Osteocyte (in vitro differentiated cells): Measurements from ENCODE around the gene ABCC11. TPM values are rescaled to one million over a fixed set of nuclear protein-coding genes. Genes with fewer than 3 reads are reported as not detected.

Experiments used
- DNase-seq: peaks from one replicate; pipeline ENCODE4 v3.0.0; 2021; ENCODE audit warnings: mixed read lengths; ENCODE audit not compliant: unreplicated experiment; ENCODE audit errors: extremely low spot score
- H3K27ac Mint-ChIP-seq: one replicate; pipeline ENCODE4 v1.8.0; 2021; ENCODE audit warnings: mild to moderate bottlenecking, mixed read lengths; ENCODE audit not compliant: unreplicated experiment
- H3K27me3 Mint-ChIP-seq: one replicate; pipeline ENCODE4 v1.8.0; 2021; ENCODE audit warnings: mixed read lengths; ENCODE audit not compliant: unreplicated experiment
- H3K36me3 Mint-ChIP-seq: one replicate; pipeline ENCODE4 v1.8.0; 2021; ENCODE audit warnings: mixed read lengths; ENCODE audit not compliant: unreplicated experiment
- H3K4me1 Mint-ChIP-seq: one replicate; pipeline ENCODE4 v1.8.0; 2021; ENCODE audit warnings: mixed read lengths; ENCODE audit not compliant: unreplicated experiment
- H3K4me3 Mint-ChIP-seq: one replicate; pipeline ENCODE4 v1.8.0; 2021; ENCODE audit warnings: mild to moderate bottlenecking, moderate library complexity, mixed read lengths; ENCODE audit not compliant: unreplicated experiment
- H3K9me3 Mint-ChIP-seq: one replicate; pipeline ENCODE4 v1.8.0; 2021; ENCODE audit warnings: mixed read lengths; ENCODE audit not compliant: unreplicated experiment
- CTCF ChIP-seq: fragments of 200-600 bp; sonication (generic); IDR thresholded peaks from 2 replicates; pipeline ENCODE4 v1.5.0; 2021; ENCODE audit warnings: antibody characterized with exemption, mild to moderate bottlenecking, moderate library complexity
- total RNA-seq: library from RNA; stranded (reverse); gene quantifications from 2 replicates; pipeline ENCODE4 v1.2.1, GENCODE V29; 2021

The ABCC11 gene
- total RNA-seq, 1 donor from 2014 or later: 0.48 TPM

DNA sequence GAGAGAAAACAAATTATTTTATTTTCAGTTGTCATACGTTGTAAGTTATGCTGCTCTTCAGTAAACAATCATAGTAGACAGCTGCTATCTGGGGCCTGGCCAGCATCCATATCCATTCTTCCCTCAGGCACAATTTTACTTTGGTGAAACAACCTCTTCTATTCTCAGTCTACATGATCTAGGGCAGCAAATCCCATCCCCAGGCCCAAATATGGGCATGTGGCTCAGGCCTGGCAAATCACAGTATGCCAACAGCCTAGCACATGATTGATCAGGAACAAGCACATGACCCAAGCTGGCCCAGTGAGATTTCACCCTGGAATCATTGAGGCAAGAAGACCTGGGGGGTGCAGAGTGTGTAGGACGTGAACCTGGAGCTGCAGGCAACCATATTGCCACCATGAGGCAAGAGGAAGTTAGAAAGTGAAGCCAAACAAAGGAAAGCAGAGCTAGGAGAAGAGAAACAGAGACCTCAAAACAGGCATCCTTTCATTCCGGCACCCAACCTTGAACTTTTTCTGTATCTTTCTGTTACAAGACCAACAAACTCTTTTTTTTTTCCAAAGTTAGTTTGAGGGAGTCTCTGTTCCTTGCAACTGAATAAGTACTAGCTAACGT, 81.3 kb downstream of the ABCC11 start:
- peaks cover 15% of the 10 kb centered on the region for H3K4me1 Mint-ChIP-seq
- no peak for TF ChIP-seq CTCF

DNA sequence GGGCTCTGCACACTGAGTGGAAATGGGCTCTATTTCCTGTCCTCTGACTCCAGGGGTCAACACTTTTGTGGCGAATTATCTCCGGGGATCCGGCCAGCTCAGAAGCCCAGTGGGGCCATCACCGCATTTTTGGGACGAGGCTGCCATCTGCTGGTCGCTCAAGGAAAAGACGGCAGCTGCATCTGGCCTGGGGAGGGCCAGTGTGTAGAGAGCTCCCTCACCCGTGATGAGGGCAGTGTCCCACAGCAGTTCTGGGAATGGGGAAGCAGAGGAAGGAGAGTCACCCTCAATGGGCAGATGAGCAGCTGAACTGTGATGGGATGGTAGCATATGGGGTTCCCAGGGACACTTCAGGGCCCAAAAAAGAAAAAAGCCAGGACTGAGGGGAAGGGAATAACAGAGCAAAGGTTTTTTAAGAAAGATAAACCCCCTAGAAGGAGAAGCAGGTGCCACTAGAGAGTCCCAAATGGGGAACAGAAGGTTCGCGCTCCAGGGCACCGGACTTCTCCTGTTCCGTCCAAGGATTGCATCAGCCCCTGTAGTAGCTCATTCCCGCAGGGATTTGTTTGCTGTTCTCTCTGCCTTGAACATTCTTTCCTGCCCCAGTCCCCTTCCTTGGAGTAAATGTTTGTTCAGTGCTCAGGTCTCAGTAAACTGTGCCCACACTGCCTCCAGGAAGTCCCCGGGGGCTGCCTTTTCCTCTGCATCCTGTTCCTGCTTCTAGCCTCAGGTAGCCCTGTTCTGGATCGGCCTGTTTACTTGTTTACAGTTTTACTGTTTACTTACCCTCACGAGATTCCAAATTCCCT, 82.2 kb downstream of the ABCC11 start:
- H3K36me3 Mint-ChIP-seq: no peaks in the 10 kb centered on the region
- H3K4me1 Mint-ChIP-seq: peaks cover 15% of the 10 kb centered on the region
- H3K27ac Mint-ChIP-seq: peak overlapping the region; percentile 81
- TF ChIP-seq CTCF: peak; percentile 95
- peak; percentile 91 for DNase-seq
- peak overlapping the region; percentile 36 for H3K4me3 Mint-ChIP-seq
- no peaks in the 10 kb centered on the region for H3K9me3 Mint-ChIP-seq
- H3K27me3 Mint-ChIP-seq: peaks cover 4% of the 10 kb centered on the region

More for the DNA sequence above, 81.3 kb downstream of the ABCC11 start:
- H3K36me3 Mint-ChIP-seq: no peaks in the 10 kb centered on the region
- H3K4me3 Mint-ChIP-seq: no peak overlapping the region
- no peaks in the 10 kb centered on the region for H3K9me3 Mint-ChIP-seq
- no peak for DNase-seq
- H3K27ac Mint-ChIP-seq: peak overlapping the region; percentile 81
- H3K27me3 Mint-ChIP-seq: peaks cover 4% of the 10 kb centered on the region

GRCh38 chr16:48162839-48163410, 84.4 kb downstream of the ABCC11 start:
- H3K4me1 Mint-ChIP-seq: peaks cover 20% of the 10 kb centered on the region
- no peak for DNase-seq
- H3K27me3 Mint-ChIP-seq: no peaks in the 10 kb centered on the region
- no peak for TF ChIP-seq CTCF
- H3K27ac Mint-ChIP-seq: no peak overlapping the region
- H3K36me3 Mint-ChIP-seq: no peaks in the 10 kb centered on the region
- H3K9me3 Mint-ChIP-seq: no peaks in the 10 kb centered on the region
- no peak overlapping the region for H3K4me3 Mint-ChIP-seq

GRCh38 chr16:48161906-48162305, 85.4 kb downstream of the ABCC11 start:
- DNase-seq: no peak
- no peaks in the 10 kb centered on the region for H3K9me3 Mint-ChIP-seq
- no peaks in the 10 kb centered on the region for H3K36me3 Mint-ChIP-seq
- no peaks in the 10 kb centered on the region for H3K27me3 Mint-ChIP-seq
- no peak overlapping the region for H3K27ac Mint-ChIP-seq
- TF ChIP-seq CTCF: no peak
- no peak overlapping the region for H3K4me3 Mint-ChIP-seq
- peaks cover 20% of the 10 kb centered on the region for H3K4me1 Mint-ChIP-seq

- Mint-ChIP-seq H3K4me1 (peaks cover 14% of the 10 kb centered on the region), H3K9me3 (no peaks in the 10 kb centered on the region), H3K27me3 (no peaks in the 10 kb centered on the region), H3K36me3 (no peaks in the 10 kb centered on the region), H3K27ac (no peak overlapping the region), H3K4me3 (no peak overlapping the region)
- TF ChIP-seq CTCF: no peak
- no peak for DNase-seq
Observed at GRCh38 chr16:48160575-48160974, 86.8 kb downstream of the ABCC11 start.
